ENCODE measurements around the gene PABPN1L. TPM values are rescaled to one million over a fixed set of nuclear protein-coding genes. Genes with fewer than 3 reads are reported as not detected.

Gene PABPN1L
- total and polyA plus RNA-seq, 12 donors = 0.21 TPM; not detected in 11

GRCh38 chr16:88869673-88869980 lies 3.2 kb upstream of the PABPN1L start:
- TF ChIP-seq CTCF (IDR thresholded peaks at IDR 0.05) = no peak
- peak; percentile 60 to 79 for DNase-seq
- intact Hi-C loops (cut with DNase I) = no loop called here
- Histone ChIP-seq H3K27ac (peak overlapping the region in 7 of 10 donors; percentile 19 to 64 (median 52)), H3K4me3 (no peak overlapping the region), H3K36me3 (no peaks in the 10 kb centered on the region), H3K4me1 (peaks cover 0 to 22% (median 10%) of the 10 kb centered on the region in 9 donors), H3K27me3 (peaks cover 0 to 26% (median 8%) of the 10 kb centered on the region in 7 donors), H3K9me3 (no peaks in the 10 kb centered on the region)
- 65 to 78% methylated on average over 9 of the region's 9 CpGs for WGBS, 2 donors
- peak; percentile 31 to 92 (median 78) for ATAC-seq

DNA sequence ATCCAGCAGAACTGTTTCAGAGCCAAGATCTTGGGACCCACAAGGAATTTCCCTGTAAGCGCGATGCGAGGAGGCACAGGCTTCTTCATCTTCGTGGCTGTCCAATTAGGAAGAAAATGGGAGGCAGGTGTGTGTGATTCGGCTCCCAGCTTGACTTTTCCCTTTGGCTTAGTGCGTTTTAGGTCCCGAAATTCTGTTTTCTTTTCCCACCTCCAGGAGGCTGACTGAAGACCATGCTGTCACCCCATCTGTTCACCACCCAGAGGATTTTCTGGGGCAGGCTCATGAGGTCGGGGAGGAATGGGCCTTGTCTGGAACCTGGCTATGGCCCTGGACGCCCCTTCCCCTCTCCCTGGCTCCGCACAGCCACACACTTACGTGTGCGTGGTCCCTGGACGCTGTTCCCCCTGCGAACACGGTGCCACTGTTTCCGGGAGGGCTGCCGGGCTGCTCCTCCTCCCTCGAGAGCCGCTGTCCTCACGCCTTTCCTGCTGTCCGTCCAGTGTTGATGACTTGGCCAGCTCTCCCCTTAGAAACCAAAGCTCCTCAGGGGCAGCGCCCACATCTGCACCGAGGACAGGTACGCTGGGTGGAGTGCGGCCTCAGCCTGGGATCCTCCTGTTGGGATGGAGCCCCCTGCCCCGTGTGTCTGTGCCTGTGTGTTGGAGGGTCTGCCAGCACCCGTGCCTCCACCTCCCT lies 2.7 kb upstream of the PABPN1L start:
- DNase-seq (no peak), ATAC-seq (peak in 2 of 8 donors; percentile 3 to 21)
- peaks cover 0 to 22% (median 10%) of the 10 kb centered on the region in 9 donors for H3K4me1 ChIP-seq
- no peaks in the 10 kb centered on the region for H3K9me3 ChIP-seq
- no peaks in the 10 kb centered on the region for H3K36me3 ChIP-seq
- H3K27ac ChIP-seq = peak overlapping the region in 2 of 10 donors; percentile 13 to 44
- H3K4me3 ChIP-seq = no peak overlapping the region
- no peak for TF ChIP-seq CTCF (IDR thresholded peaks at IDR 0.05)
- H3K27me3 ChIP-seq = peaks cover 0 to 26% (median 8%) of the 10 kb centered on the region in 7 donors
- intact Hi-C loops (cut with DNase I) = no loop called here
- 80% methylated on average over 27 of the region's 27 CpGs for WGBS, 2 donors

DNA sequence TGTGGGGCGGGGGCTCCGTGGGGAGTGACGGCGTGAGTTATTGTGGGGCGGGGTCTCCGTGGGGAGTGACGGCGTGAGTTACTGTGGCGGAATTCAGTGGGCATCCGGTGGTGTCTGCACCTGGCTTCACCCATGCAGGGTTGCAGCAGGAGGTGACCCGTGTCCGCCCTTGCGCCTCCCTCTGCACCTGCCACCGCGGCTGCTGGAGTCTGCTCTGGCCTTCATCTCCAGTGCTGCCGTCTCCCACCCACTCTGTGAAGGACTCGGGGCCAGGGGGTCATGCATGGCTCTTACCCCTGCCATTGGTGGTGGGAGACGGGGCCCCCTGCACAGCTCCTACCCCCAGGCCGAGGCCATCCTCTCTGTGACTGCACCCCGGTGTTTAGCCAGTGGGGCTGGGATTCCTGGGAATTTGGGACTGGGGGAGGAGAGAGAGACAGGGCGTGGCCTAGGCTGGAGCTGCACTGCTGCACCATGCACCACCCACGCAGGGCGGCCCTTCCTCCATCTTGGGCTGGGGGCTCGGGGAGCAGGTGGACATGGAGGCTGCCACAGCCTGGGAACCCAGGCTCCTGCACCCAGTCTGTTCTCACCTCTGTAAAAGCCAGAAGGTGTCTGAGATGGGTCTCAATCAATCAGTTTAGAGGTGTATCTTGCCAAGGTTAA lies 1.3 kb upstream of the PABPN1L start:
- DNase-seq (no peak), ATAC-seq (no peak)
- peaks cover 0 to 22% (median 10%) of the 10 kb centered on the region in 9 donors for H3K4me1 ChIP-seq
- H3K4me3 ChIP-seq = no peak overlapping the region
- H3K27ac ChIP-seq = no peak overlapping the region
- H3K9me3 ChIP-seq = no peaks in the 10 kb centered on the region
- WGBS, 2 donors = 85 to 86% methylated on average over 24 of the region's 24 CpGs
- H3K27me3 ChIP-seq = peaks cover 0 to 24% (median 8%) of the 10 kb centered on the region in 7 donors
- intact Hi-C loops (cut with DNase I) = no loop called here
- H3K36me3 ChIP-seq = peaks cover 0 to 8% (median 0%) of the 10 kb centered on the region in 9 donors
- no peak for TF ChIP-seq CTCF (IDR thresholded peaks at IDR 0.05)

DNA sequence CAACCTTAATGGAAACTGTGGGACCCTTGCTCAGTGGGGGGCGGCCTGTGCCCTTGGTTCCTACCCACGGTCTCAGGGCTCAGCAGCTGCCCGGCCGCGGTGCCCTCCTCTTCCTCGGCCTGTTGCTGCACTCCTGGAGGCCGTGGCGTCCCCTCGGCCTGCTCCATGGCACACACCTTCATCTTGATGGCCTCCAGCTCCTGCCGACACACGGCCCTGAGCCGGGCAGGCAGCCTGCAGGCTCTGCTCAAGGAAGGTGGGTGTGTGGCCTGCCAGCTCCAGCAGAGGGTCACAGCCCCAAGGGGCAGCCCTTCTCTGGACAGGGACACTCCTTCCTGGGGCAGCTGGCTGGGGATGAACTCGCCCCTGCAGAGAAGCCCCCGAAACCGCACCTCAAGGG lies 718 bp downstream of the PABPN1L start:
- H3K27ac ChIP-seq = no peak overlapping the region
- ATAC-seq = no peak
- no peak overlapping the region for H3K4me3 ChIP-seq
- H3K27me3 ChIP-seq = peaks cover 0 to 16% (median 5%) of the 10 kb centered on the region in 7 donors
- no peaks in the 10 kb centered on the region for H3K9me3 ChIP-seq
- TF ChIP-seq CTCF (IDR thresholded peaks at IDR 0.05) = no peak
- H3K36me3 ChIP-seq = peaks cover 0 to 26% (median 10%) of the 10 kb centered on the region in 9 donors
- DNase-seq = no peak
- 85 to 86% methylated on average over 15 of the region's 15 CpGs for WGBS, 2 donors
- intact Hi-C loops (cut with DNase I) = no loop called here
- H3K4me1 ChIP-seq = peaks cover 0 to 11% (median 2%) of the 10 kb centered on the region in 9 donors

Measured in heart right ventricle (tissue), 16 donors.